D341Med (cell line): ENCODE results near the gene TAF9B.
"Not testable (repeated sequence)": the region's sequence is repeated elsewhere in the genome, so short reads cannot be mapped to it uniquely, and the experiment has no call there.

Experiments used
- DNase-seq: peaks from one replicate; pipeline ENCODE4 v3.0.0; 2012; ENCODE audit warnings: low spot score

Gene TAF9B

DNA sequence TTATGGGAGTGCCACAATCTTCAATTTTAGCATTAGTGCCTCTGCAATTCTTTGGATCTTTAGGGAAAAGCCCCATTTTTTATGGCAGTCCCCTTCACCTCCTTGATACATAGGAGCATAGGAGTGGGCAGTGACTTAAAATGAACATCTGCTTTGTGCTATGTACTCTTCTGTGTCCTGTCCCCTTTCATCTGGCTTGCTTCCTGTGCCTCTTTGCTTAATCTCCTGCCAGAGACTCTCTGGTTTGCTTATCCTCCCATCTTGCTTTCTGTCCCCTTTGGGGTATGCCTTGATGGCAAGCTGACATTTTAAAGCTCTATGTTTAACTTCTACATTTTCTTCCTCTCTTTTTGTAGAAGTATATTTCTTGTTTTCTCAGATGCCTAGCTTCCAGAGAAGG lies 23.1 kb downstream of the TAF9B start:
- no peak for DNase-seq

DNA sequence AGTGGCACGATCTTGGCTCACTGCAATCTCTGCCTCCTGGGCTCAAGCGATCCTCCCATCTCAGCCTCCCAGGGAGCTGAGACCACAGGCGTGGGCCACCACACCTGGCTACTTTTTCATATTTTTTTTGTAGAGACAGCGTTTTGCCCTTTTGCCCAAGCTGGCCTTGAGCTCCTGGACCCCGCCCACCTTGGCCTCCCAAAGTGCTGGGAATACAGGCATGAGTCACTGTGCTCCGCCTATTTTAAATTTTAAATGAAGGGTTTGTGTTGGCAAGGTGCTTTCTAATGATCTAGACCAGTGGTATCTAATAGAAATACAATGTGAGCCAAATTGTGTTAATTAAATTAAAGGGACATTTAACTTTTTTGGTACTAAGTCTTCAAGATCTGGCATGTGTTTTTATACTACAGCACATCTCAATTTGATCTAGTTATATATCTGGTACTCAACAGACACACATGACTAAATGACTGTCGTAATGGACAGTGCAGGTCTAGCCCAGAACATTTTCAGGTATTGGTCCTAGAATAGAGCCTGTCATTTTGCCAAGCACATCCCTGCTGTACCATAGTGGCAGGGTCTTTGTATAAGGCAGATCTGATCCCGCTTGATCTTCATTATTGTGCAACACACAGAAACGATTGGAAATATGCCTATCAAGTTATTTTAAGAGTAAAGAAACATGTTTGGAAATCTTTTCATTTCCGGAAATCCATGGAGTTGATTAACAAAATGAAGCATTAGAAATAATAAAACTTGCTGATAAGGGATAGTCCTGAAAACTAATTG lies 28.1 kb downstream of the TAF9B start:
- DNase-seq, result no peak

DNA sequence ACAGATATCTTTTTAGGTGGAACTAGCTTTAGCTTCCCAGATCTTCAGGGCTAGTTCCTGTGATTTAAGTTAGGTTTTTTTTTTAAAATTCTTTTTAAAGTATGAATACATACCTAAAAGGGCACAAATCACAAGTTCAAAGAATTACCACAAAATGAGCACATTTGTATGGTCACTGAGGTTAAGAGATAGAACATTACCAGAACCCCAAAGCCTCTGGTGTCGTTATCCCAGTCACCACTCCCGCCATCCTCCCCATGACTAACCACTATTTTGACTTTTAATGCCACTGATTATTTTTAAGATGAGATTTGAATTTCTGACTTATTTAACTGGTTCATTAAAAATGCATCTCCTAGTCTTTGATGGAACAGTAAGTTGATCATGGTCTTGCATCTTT lies 30.0 kb downstream of the TAF9B start:
- no peak for DNase-seq

DNA sequence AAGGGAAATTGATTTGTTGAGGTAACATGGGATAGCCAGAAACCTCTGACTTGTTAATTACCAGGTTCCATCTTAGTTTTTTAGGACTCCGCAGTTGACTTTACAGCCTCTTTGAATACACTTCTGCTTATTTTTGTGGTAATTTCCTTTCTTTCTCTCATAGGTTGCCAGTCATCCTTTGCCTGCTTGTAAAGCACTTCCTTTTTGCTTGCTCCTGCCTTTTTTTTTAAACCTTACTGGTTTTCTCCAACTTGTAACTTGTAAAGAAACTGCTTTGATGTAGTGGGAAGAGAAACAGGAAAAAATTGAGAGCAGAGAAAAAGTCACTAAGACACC lies 32.8 kb downstream of the TAF9B start:
- no peak for DNase-seq

DNA sequence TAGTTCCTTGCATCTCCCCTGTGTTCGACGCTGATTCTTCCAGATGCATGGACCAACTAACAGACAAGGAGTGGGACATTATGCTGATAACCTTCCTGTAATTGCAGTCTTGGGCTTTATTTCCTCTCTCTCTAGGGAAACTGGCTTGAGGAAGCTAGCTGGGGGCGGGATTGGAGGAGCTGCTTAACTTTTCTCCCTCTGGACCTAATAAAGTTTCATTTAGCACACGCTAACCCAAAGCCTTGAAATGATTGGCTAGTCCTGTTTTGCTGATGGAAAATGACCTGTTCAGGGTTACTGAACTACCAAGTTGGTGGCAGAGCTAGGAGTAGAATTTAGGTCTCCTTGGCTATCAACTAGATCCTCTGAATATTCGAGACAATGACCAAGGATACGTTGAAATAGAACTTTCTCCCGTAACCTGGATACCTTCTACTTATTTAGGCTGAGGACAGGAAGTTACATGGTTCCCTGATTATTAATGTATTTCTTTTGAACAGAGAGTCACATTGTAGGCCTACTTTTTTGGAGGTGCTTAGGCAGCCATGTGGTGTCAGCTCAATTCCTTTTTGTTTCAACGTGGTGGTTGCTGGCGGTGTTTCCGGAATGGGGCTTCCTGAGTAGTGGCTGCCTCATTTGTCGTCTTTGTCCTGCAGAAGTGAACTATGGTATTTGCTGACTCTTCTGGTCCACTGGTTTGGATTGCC lies 33.4 kb downstream of the TAF9B start:
- DNase-seq, result no peak

DNA sequence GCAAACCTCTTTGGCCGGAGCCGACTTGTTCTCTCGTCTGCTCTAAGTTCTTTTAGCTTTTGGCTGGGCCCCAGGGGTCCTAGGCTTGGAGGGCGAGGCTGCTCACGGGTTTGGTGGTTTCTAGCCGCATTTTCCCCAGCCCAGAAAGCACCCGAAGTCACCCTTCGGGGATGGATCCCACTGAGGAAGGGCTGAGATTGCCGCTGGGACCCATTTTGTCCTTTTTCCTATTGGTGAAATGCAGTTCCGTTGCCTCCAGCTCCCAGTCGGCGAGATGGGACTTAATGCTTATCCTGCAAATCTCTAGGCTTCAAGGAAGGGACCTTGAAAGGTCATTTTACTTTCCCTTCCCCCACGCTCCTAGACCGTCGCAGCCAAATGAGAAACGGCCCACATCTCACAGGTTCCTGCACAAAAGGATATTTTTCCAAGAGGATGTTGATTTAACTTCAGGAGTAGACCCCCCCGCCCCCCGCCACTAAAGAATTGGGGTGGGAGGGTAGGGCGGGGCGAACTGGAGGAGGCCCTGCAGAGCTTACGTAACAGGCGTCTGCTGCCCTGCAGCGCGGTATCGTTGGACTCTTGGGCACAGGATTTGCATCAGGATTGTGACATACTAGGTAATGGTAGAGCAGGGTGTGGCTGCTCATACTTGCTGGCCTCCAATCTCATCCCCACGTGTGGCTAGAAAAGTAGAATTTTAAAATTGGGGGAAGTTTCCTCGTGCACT lies 34.8 kb downstream of the TAF9B start:
- peak; percentile 46 for DNase-seq

DNA sequence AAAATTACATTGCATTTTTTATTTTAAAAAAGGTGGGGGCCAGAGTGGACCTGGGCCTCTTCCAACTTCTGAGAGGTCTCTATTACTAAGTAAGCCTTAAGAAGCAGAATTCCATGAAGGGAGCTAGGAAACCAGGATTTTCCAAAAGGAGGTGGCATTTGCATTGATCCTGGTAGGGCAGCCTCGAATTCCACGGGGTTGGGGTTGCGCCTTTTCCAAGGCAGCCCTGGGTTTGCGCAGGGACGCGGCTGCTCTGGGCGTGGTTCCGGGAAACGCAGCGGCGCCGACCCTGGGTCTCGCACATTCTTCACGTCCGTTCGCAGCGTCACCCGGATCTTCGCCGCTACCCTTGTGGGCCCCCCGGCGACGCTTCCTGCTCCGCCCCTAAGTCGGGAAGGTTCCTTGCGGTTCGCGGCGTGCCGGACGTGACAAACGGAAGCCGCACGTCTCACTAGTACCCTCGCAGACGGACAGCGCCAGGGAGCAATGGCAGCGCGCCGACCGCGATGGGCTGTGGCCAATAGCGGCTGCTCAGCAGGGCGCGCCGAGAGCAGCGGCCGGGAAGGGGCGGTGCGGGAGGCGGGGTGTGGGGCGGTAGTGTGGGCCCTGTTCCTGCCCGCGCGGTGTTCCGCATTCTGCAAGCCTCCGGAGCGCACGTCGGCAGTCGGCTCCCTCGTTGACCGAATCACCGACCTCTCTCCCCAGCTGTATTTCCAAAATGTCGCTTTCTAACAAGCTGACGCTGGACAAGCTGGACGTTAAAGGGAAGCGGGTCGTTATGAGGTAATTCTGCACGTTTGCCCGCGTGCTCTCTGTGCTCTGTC lies 35.6 kb downstream of the TAF9B start, which contains the start of gene PGK1:
PGK1 (plus strand) TSS at position 626 of the 824 bp plus-strand sequence; CDS start at position 719, 93 bp downstream.
- DNase-seq, result peak; percentile 92

DNA sequence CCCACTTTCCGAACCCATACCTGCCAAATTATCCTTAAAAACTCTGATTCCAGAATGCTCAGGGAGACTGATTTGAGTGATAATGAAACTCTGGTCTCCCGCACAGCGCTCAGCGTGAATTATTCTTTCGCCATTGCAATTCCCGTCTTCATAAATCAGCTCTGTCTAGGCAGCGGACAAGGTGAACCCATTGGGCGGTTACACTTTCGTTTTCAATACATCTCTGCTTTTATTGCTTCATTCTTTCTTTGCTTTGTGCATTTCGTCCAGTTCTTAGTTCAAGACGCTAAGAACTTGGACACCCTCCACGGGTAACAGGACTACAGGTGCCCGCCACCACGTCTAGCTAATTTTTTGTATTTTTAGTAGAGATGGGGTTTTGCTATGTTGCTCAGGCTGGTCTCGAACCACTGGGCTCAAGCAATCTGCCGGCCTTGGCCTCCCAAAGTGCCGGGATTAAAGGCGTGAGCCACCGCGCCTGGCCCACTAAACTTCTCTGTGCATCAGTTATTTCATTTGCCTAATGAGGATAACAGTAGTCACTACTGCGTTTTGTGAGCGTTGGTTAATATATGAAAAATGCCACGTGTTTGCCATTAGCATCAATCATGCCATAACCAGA lies 36.3 kb downstream of the TAF9B start:
- DNase-seq, result no peak

DNA sequence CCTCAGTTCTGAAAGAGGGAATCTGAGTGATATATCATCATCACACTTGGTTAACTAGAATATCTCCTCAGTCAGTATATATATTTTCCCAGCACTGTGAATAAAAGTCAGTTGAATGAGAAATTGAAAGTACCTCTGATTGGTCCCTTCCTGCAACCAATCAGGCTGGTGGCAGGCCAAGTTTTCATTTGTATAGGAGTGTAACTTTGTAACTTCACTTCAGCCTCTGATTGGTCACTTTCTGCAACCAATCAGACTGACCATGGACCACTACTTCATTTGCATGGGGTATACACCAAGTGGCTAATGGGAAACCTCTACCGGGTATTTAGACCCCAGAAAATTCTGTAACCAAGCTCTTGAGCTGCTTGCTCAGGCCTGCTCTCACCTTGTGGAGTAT lies 37.4 kb downstream of the TAF9B start:
- no peak for DNase-seq

DNA sequence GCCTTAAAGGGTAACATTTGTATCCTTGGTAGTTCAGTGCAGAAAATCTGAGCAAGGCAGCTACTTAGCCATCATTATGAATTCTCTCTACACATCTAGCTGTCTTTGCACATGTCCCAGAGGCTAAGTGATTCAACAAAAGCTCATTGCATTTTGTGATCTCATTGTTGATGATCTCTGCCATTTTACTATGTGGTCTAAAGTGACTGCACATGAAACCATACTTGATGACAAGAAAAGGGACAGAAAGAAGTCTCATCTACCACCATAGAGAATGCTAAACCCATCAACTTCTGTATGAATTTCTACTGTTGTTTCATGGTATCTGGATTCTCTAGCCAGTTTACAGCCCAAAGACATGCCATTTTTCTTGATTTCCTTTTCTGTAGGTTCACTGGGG lies 41.3 kb downstream of the TAF9B start:
- no peak for DNase-seq

DNA sequence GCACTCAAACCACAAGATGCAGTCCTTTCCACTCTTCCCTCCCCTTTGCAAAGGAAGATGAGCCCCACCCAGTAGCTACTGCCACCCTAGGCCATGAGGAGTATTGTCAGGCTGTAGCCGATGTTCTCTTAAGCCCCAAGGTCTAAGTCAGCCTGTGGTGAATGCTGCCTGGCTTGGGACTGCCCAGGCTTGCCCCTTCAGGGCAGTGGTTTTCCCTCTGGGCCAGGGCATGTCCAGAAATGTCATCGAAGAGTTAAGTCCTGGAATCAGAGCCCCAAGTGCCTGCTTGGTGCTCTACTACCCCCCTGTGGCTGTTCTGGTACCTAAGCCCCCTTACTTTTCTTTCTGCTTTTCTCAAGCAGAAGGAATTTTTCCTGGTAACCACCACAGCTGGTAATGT lies 47.2 kb downstream of the TAF9B start:
- peak; percentile 17 for DNase-seq

DNA sequence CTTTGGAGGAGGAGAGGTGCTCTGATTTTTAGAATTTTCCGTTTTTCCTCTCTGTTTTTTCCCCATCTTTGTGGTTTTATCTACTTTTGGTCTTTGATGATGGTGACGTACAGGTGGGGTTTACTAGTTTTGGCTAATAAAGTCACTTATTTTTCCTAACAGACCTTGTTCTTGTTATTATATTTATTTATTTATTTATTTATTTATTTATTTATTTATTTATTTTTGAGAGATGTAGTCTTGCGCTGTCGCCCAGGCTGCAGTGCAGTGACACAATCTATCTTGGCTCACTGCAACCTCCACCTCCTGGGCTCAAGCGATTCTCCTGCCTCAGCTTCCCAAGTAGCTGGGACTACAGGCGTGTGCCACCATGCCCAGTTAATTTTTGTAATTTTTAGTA lies 58.0 kb downstream of the TAF9B start:
- not testable (repeated sequence) for DNase-seq
